Epithelial cell of esophagus (primary cell): ENCODE measurements around the gene CORIN.

Source experiments
- DNase-seq: peaks from one replicate; pipeline ENCODE4 v3.0.0; 2010; ENCODE audit warnings: low read depth
- H3K4me3 ChIP-seq: 2 replicates; pipeline ENCODE4 v1.5.1; 2011; ENCODE audit warnings: mild to moderate bottlenecking, low read length, control low read depth
- CTCF ChIP-seq: IDR thresholded peaks from 2 replicates; pipeline ENCODE4 v1.5.1; 2011; ENCODE audit warnings: low read depth, mild to moderate bottlenecking, low read length, control low read depth, inconsistent platforms; ENCODE audit not compliant: insufficient read depth; ENCODE audit errors: missing control alignments

Gene CORIN

DNA sequence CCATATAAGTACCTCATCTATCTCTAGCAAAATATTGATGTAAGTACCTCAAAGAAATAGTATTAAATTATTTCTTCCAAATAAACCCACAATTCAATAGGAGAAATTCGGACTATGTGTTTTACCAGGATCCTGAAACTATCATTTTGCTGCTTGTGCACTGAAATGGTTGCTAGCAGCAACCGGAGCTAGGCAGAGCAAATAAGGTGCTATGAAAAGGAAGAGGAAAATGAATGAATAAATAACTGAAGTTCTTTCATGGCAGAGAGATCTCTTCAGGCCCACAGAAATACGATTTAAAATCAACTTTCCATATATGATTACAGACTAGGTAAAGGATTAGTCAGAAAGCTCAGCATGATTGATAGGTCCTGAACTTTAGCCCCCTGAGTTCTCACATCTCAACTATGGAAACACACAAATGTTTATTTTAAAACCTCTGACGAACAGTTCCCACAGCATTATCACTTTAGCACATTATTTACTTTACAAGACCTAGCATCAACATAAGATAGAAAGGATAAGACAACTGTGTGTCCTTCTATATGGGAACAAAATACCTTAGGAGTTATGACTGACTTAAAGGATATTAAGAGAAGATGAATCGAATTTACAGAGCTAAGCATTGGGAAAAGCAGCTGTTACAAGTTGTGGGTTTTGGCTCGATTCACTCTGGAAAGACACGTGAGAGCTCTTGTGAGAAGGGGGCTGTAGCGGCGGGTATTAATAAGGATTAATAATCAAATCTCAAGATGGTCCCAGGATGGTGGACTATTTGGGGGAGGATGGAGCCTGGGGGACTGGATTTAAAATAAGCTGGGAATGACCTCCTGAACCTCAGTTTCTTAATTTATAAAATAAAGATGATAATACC lies 104.3 kb downstream of the CORIN start:
- H3K4me3 ChIP-seq, result no peak overlapping the region
- TF ChIP-seq CTCF, result no peak
- no peak for DNase-seq

- H3K4me3 ChIP-seq, result no peak overlapping the region
- TF ChIP-seq CTCF, result no peak
- DNase-seq, result no peak
Observed at GRCh38 chr4:47731182-47731581, 106.7 kb downstream of the CORIN start.

DNA sequence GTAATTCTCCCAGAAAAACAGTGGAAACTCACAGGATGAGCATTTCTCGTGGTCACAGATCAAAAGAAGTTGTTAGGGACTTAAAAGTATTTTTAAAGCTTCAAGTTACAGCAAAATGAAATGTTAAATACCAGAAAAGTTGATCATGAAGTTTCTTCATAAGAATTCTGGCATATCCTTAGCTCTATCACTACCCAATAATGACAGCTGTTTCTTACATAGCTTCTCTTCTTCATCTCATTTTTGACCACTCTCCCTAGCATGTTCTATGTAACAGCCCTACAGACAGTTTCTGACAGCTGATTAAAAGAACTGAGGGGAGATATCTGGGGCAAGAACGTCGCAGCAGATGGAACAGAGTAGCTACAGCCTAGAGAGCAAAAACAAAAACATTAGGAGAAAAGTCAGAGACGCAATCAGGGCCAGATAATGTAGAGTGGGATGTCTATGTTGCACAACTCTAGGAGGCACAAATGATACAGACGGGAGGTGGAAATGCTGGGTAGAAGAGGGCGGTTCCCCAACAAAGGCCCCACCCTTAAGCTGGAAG lies 108.7 kb downstream of the CORIN start:
- TF ChIP-seq CTCF, result no peak
- no peak for DNase-seq
- H3K4me3 ChIP-seq, result no peak overlapping the region

- no peak for DNase-seq
- TF ChIP-seq CTCF, result no peak
Observed at GRCh38 chr4:47721892-47722575, 115.8 kb downstream of the CORIN start.

DNA sequence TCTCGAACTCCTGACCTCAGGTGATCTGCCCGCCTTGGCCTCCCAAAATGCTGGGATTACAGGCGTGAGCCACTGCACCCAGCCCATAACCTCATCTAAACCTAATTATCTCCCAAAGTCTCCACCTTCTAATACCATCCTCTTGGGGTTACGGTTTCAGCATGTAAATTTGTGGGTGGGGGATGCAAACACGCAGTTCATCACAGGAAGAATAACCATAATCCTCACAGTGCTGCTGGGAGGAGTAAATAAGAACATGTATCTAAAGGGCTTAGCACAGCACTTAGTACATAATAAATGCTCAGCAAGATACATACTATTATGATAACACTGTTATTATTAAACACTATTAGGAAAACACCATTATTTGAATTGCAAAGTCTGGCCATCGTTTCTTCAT lies 116.4 kb downstream of the CORIN start:
- no peak overlapping the region for H3K4me3 ChIP-seq
- DNase-seq, result no peak
- TF ChIP-seq CTCF, result no peak

More at GRCh38 chr4:47721892-47722575, 115.8 kb downstream of the CORIN start:
- H3K4me3 ChIP-seq, result no peak overlapping the region

GRCh38 chr4:47720787-47721186 lies 117.1 kb downstream of the CORIN start:
- no peak for DNase-seq
- no peak for TF ChIP-seq CTCF
- H3K4me3 ChIP-seq, result no peak overlapping the region
